Measurements from ENCODE around the gene ATG4B.

DNA sequence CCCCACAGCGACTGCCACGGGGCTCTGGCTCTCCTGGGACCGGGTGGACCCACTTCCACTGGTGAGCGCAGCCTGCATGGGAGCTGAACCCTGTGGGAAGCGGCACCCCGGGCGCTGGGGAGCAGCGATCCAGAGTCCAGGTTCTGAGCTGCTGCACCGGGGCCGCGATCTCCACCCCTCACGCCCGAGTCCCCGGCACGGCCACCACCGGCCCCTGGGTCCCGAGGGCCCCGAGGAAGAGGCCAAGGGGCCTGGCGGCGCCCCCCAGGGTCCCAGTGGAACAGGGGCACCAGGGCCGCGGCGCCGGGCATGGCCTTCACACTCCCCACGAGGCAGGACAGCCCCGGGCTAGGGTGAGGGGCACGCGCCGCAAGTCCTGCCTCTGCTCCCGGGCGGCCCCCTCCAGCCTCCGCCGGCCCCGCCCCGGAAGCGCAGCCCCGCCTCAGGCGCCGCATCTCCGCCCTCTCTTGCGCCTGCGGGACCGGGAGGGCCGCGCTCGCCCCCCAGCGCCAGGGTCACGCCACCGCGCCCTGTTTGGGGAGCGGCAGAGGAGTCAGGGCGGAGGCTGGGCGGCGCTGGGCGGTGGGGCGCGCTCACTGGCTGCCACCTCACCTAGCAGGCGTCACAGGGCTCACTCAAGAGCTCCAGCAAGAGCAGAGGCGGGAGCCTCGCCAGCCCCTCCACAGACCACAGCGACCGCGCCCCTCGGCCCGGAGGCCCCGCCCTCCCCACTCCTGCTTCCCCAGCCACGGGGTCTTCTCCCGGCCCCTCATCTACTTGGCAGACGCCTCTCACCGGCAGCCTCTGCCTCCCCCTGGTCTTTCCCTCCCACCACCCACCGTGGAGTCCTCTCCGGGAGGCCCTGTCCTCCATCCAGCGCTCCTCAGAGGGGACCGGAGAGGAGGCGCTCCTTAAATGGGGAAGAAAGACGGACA is 27.4 kb upstream of the ATG4B start:
- no peak for TF ChIP-seq EZH2phosphoT487 (IDR thresholded peaks at IDR 0.05; ENCODE audit: insufficient read depth, low read depth)
- no peak for TF ChIP-seq EZH2 (IDR thresholded peaks at IDR 0.05; ENCODE audit: insufficient read depth, poor library complexity, severe bottlenecking)
